ENCODE results near the gene ACOX1.
A peak's percentile ranks its signal among the peaks of the same experiment; 100 is the strongest.

The ACOX1 gene

GRCh38 chr17:76007131-76007849 lies 28.3 kb upstream of the ACOX1 start:
- no peak for TF ChIP-seq CTCF (IDR thresholded peaks at IDR 0.05)

GRCh38 chr17:76005263-76006149 lies 26.5 kb upstream of the ACOX1 start:
- peak; percentile 80 for TF ChIP-seq CTCF (IDR thresholded peaks at IDR 0.05)

GRCh38 chr17:76004750-76005262 lies 25.8 kb upstream of the ACOX1 start:
- TF ChIP-seq CTCF (IDR thresholded peaks at IDR 0.05): no peak

GRCh38 chr17:76003915-76004314 lies 24.9 kb upstream of the ACOX1 start:
- no peak for TF ChIP-seq CTCF (IDR thresholded peaks at IDR 0.05)

GRCh38 chr17:76002100-76002499 lies 23.1 kb upstream of the ACOX1 start:
- TF ChIP-seq CTCF (IDR thresholded peaks at IDR 0.05): no peak

GRCh38 chr17:76000755-76001521 lies 22.0 kb upstream of the ACOX1 start, which contains the start of gene CDK3:
TSS of gene CDK3 (plus strand) at chr17:76000855. CDS start at chr17:76001426, 571 bp downstream.
- TF ChIP-seq CTCF (IDR thresholded peaks at IDR 0.05): peak; percentile 33; the same call in 1 of the 2 replicates

All from LNCAP (cell line).